Measurements from ENCODE around the gene ASB3. TPM values are rescaled to one million over a fixed set of nuclear protein-coding genes. Genes with fewer than 3 reads are reported as not detected.
"Not testable (repeated sequence)": the region's sequence is repeated elsewhere in the genome, so short reads cannot be mapped to it uniquely, and the experiment has no call there.

Gene ASB3
- polyA plus RNA-seq, 1 donor from 2014 or later: 14.7 TPM

DNA sequence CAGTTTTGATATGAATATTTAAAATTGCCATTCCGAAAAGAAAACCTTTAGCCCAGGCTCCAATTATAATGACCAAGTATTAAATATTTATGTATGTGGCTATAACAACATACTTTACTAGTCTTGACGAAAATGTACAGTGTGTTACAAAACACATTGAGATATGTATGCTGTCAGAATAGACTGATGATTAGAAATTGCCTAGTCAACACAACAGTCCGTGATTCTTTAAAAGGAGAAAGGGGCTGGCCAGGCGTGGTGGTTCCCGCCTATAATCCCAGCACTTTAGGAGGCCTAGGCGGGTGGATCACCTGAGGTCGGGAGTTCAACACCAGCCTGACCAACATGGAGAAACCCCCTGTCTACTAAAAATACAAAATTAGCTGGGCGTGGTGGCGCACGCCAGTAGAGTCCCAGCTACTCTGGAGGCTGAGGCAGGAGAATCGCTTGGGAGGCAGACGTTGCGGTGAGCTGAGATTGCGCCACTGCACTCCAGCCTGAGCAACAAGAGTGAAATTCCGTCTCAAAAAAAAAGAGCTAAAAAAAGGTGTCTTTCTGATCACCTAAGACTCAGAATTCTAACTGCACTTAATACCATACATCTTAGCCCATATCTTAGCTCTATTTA, 17.3 kb downstream of the ASB3 start:
- Mint-ChIP-seq H3K4me3 (peak overlapping the region in 3 of 4 donors; percentile 27 to 96 (median 51)), H3K27ac (peak overlapping the region in 2 of 3 donors; percentile 27 to 50), H3K9me3 (no peaks in the 10 kb centered on the region), H3K4me1 (peaks cover 15 to 32% (median 28%) of the 10 kb centered on the region in 3 donors), H3K36me3 (peaks cover 6% of the 10 kb centered on the region), H3K27me3 (no peaks in the 10 kb centered on the region)

DNA sequence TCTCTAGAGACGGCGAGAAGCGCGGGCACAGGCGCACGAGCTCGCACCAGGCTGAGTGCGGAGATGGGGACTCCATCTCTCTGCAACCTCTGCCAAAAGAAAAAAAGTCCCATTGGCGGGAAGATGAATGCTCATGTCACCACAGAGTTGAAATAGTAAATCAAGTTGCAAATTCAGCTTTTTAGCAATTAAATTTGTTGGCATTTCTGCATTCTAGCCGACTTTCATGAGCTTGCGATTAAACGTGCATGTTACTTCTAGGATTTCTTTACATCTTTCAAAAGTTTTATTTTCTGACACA, 18.6 kb downstream of the ASB3 start:
- no peaks in the 10 kb centered on the region for H3K27me3 Mint-ChIP-seq
- peaks cover 15 to 29% (median 23%) of the 10 kb centered on the region in 3 donors for H3K4me1 Mint-ChIP-seq
- H3K9me3 Mint-ChIP-seq: no peaks in the 10 kb centered on the region
- peak overlapping the region; percentile 90 to 98 (median 96) for H3K4me3 Mint-ChIP-seq
- peaks cover 10% of the 10 kb centered on the region for H3K36me3 Mint-ChIP-seq
- H3K27ac Mint-ChIP-seq: peak overlapping the region; percentile 90 to 97 (median 94)

DNA sequence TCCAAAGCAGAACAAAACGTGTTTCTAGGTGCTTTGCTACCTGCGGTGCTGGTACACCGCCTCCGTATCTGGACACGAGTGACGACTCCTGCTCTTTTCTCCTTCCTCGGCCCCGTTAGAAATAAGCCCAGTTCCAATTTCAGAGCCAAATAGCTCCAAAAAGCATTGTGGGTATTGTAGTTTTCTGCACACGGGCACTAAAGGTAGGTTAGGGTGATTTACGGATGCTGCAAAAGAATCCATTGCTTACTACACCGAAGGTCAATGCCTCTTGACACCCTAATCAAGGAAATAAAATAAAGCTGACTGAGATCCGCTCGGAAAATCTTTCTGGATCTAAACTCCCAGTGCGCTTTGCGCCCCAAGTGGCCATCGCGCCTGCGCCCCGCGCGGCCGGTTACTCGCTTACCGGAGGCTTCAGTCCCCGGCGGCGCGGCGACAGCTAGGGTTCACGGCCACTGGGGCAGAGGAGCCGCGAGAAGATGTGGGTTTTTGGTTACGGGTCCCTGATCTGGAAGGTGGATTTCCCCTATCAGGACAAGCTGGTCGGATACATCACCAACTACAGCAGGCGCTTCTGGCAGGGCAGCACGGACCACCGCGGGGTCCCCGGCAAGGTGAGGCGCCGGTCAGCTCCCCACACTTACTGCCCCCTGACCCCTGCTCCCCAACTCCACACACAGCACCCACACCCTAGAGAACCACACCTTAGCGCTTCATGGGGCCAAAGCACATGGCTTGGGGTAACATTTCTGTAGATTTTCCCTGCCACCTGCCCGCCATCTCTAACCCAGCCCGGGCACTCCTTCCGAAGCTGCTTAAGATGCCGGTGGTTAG, 19.1 kb downstream of the ASB3 start, which contains the start of gene CHAC2:
CHAC2 (plus strand) TSS at position 400 of the 837 bp plus-strand sequence; CDS start at position 483, 83 bp downstream.
- peaks cover 15 to 29% (median 23%) of the 10 kb centered on the region in 3 donors for H3K4me1 Mint-ChIP-seq
- H3K36me3 Mint-ChIP-seq: peaks cover 10% of the 10 kb centered on the region
- peak within 1 kb of the TSS; percentile 90 to 97 (median 94) for H3K27ac Mint-ChIP-seq
- no peaks in the 10 kb centered on the region for H3K27me3 Mint-ChIP-seq
- peak within 1 kb of the TSS; percentile 90 to 98 (median 96) for H3K4me3 Mint-ChIP-seq
- no peaks in the 10 kb centered on the region for H3K9me3 Mint-ChIP-seq

GRCh38 chr2:53765767-53766166, 21.0 kb downstream of the ASB3 start:
- no peaks in the 10 kb centered on the region for H3K9me3 Mint-ChIP-seq
- peaks cover 14 to 26% (median 22%) of the 10 kb centered on the region in 3 donors for H3K4me1 Mint-ChIP-seq
- H3K27ac Mint-ChIP-seq: peak overlapping the region in 1 of 3 donors; percentile 6
- H3K36me3 Mint-ChIP-seq: peaks cover 6% of the 10 kb centered on the region
- peak overlapping the region in 2 of 4 donors; percentile 13 to 22 for H3K4me3 Mint-ChIP-seq
- H3K27me3 Mint-ChIP-seq: no peaks in the 10 kb centered on the region

GRCh38 chr2:53757206-53757605, 29.5 kb downstream of the ASB3 start:
- H3K27ac Mint-ChIP-seq, H3K4me1 Mint-ChIP-seq, H3K4me3 Mint-ChIP-seq, H3K9me3 Mint-ChIP-seq, H3K27me3 Mint-ChIP-seq: not testable (repeated sequence)
- peaks cover 14% of the 10 kb centered on the region for H3K36me3 Mint-ChIP-seq

- Mint-ChIP-seq H3K27me3 (no peaks in the 10 kb centered on the region), H3K36me3 (peaks cover 14% of the 10 kb centered on the region), H3K9me3 (no peaks in the 10 kb centered on the region), H3K4me1 (peaks cover 0 to 5% (median 4%) of the 10 kb centered on the region in 3 donors), H3K4me3 (no peak overlapping the region), H3K27ac (no peak overlapping the region)
Measured at GRCh38 chr2:53756644-53757043, 30.1 kb downstream of the ASB3 start.

DNA sequence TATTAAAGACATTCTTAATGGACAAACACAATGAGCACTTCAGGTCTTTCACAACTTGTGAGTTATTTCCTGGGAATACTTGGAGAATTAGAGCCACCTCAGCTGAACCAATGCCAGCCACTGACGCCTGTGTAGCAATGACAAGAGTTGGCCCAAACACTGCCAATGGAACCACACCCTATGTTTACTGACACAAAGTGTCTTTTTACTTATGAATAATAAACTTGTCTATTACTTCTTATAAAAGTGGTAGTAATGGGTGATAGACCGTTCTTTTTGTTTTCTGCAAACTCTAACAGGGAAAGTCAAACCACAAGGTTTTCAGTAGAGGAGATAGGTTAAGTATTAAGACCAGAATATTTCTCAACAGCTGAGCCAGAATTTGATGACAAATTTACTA, 31.6 kb downstream of the ASB3 start:
- Mint-ChIP-seq H3K4me1 (peaks cover 1 to 5% (median 4%) of the 10 kb centered on the region in 3 donors), H3K36me3 (peaks cover 14% of the 10 kb centered on the region), H3K27ac (no peak overlapping the region), H3K9me3 (no peaks in the 10 kb centered on the region), H3K4me3 (no peak overlapping the region), H3K27me3 (no peaks in the 10 kb centered on the region)

DNA sequence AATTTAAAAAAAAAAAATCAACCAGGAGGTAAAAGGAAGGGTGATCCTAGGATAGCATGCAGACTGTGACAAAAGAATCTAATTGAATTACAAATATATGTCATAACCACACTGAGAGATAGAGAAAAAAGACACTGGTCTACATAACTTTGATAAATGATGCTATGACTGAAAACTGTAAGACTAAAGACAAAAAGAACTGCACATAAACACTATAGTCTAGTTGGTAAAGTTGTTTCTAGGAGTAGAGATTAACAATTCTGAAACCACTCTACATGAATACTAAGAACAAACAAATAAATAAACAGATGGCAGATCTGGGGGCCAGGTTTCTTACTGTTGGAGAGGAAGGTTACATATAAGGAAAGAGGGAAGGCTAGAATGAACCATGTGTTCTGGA, 33.7 kb downstream of the ASB3 start:
- H3K36me3 Mint-ChIP-seq: peaks cover 26% of the 10 kb centered on the region
- no peak overlapping the region for H3K27ac Mint-ChIP-seq
- no peaks in the 10 kb centered on the region for H3K27me3 Mint-ChIP-seq
- no peak overlapping the region for H3K4me3 Mint-ChIP-seq
- peaks cover 1 to 5% (median 4%) of the 10 kb centered on the region in 3 donors for H3K4me1 Mint-ChIP-seq
- H3K9me3 Mint-ChIP-seq: no peaks in the 10 kb centered on the region

DNA sequence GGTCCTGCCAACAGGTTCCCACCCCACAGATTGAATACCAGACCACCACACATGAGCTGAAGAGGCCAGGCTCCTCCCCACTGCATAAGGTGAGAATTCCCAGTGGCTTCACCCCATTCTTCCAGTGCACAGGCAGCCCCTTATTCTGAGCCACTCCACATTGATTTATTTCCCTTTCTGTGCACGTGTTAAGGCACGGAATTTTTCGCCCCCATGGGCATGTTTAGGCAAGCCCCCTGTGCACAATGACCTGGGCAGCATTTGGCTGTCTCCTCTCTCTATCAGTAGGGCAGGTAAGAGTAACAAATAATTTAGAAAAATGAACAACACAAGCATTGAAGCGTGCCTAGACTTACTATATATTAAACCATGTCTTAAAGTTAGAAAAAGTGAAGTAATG, 34.4 kb downstream of the ASB3 start:
- no peak overlapping the region for H3K4me3 Mint-ChIP-seq
- H3K27me3 Mint-ChIP-seq: no peaks in the 10 kb centered on the region
- H3K4me1 Mint-ChIP-seq: peaks cover 1 to 5% (median 4%) of the 10 kb centered on the region in 3 donors
- H3K9me3 Mint-ChIP-seq: no peaks in the 10 kb centered on the region
- no peak overlapping the region for H3K27ac Mint-ChIP-seq
- peaks cover 24% of the 10 kb centered on the region for H3K36me3 Mint-ChIP-seq

- Mint-ChIP-seq H3K4me1 (peaks cover 1 to 5% (median 4%) of the 10 kb centered on the region in 3 donors), H3K9me3 (no peaks in the 10 kb centered on the region), H3K4me3 (no peak overlapping the region), H3K36me3 (peaks cover 21% of the 10 kb centered on the region), H3K27ac (no peak overlapping the region), H3K27me3 (no peaks in the 10 kb centered on the region)
Measured at GRCh38 chr2:53751728-53752127, 35.0 kb downstream of the ASB3 start.

GRCh38 chr2:53750041-53750768, 36.5 kb downstream of the ASB3 start:
- Mint-ChIP-seq H3K4me1 (peaks cover 1 to 5% (median 4%) of the 10 kb centered on the region in 3 donors), H3K9me3 (no peaks in the 10 kb centered on the region), H3K27ac (no peak overlapping the region), H3K4me3 (peak overlapping the region in 1 of 4 donors; percentile 14), H3K36me3 (peaks cover 20% of the 10 kb centered on the region), H3K27me3 (no peaks in the 10 kb centered on the region)

DNA sequence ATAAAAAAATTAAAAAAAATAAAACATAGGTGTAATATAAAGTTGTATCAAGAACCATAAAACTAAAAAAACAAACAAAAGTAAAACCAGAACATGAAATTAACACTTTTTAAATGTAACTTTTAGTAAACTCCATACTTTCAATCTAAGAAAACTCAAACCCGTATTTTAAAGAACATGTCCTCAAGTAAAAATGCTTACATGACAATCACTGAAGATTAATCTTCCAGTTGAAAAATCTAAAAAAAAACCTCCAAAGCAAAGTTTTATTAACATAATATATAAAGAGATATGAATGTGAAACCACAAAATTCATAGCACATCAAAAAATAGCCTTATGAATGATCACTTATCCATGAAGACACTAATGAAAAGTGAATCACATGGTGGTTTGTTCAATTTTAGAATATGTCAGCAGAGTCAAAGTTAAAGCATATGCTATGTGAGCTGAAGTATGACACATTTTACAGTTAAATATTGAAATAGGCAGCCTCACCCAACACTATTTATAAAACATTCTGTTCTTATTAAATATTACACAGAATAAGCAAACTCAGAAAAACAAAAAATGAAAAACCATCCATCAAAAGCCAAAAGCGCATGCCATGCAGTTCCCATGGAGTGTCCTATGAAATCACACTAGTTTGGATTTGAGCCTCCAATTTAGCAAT, 42.2 kb downstream of the ASB3 start:
- H3K27me3 Mint-ChIP-seq: no peaks in the 10 kb centered on the region
- peaks cover 0 to 13% (median 0%) of the 10 kb centered on the region in 3 donors for H3K4me1 Mint-ChIP-seq
- peaks cover 29% of the 10 kb centered on the region for H3K36me3 Mint-ChIP-seq
- H3K4me3 Mint-ChIP-seq: no peak overlapping the region
- H3K9me3 Mint-ChIP-seq: no peaks in the 10 kb centered on the region
- no peak overlapping the region for H3K27ac Mint-ChIP-seq

DNA sequence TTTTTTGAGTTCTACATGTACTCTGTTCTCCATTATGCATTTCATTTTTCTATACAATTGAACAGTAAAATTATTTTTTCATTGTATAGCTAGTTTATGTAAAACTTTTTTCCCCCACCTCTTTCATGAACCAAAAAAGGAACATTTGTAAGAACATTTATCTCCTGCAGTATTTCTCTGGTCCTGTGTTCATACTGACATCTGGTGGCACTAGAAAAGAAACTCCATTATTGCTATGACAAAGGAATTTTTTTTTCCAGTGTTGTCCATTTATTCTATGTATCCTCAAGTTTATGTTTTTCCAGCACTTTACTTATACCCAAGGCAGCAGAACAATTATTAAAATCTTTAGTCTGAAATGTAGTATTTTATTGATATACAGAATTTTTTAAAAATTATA, 46.6 kb downstream of the ASB3 start:
- H3K27ac Mint-ChIP-seq: no peak overlapping the region
- H3K4me1 Mint-ChIP-seq: peaks cover 0 to 16% (median 2%) of the 10 kb centered on the region in 3 donors
- H3K4me3 Mint-ChIP-seq: no peak overlapping the region
- H3K9me3 Mint-ChIP-seq: peaks cover 0 to 1% (median 0%) of the 10 kb centered on the region in 3 donors
- H3K36me3 Mint-ChIP-seq: peaks cover 16% of the 10 kb centered on the region
- no peaks in the 10 kb centered on the region for H3K27me3 Mint-ChIP-seq

GRCh38 chr2:53739032-53739431, 47.7 kb downstream of the ASB3 start:
- Mint-ChIP-seq H3K9me3 (peaks cover 0 to 1% (median 0%) of the 10 kb centered on the region in 3 donors), H3K4me3 (no peak overlapping the region), H3K36me3 (peaks cover 18% of the 10 kb centered on the region), H3K27ac (no peak overlapping the region), H3K27me3 (no peaks in the 10 kb centered on the region), H3K4me1 (peaks cover 0 to 18% (median 5%) of the 10 kb centered on the region in 3 donors)
